Measurements from ENCODE around the gene SCNN1A.

SCNN1A gene

DNA sequence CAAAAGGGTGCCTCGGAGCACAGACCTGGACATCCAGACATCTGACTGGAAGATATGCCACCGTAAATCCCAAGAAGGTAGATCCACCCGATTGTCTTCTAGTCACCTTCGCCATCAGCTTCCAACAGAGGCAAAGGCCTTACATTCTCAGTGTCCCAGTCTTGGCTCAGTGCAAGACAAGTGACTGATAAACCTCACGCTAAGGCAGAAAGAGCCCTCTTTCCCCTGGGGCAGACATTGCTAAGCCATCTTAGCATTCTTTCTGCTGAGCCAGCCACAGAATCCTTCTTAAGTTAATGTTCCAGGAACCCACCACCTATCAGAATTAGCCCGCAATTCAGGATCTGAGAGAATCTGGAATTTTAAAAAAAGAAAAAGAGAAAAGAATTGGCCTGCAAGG, 69.2 kb downstream of the SCNN1A start:
- TF ChIP-seq, protein P1, sequence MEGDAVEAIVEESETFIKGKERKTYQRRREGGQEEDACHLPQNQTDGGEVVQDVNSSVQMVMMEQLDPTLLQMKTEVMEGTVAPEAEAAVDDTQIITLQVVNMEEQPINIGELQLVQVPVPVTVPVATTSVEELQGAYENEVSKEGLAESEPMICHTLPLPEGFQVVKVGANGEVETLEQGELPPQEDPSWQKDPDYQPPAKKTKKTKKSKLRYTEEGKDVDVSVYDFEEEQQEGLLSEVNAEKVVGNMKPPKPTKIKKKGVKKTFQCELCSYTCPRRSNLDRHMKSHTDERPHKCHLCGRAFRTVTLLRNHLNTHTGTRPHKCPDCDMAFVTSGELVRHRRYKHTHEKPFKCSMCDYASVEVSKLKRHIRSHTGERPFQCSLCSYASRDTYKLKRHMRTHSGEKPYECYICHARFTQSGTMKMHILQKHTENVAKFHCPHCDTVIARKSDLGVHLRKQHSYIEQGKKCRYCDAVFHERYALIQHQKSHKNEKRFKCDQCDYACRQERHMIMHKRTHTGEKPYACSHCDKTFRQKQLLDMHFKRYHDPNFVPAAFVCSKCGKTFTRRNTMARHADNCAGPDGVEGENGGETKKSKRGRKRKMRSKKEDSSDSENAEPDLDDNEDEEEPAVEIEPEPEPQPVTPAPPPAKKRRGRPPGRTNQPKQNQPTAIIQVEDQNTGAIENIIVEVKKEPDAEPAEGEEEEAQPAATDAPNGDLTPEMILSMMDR (IDR thresholded peaks at IDR 0.05; ENCODE audit: control extremely low read depth, extremely low read depth, low read depth, missing control alignments) = no peak
- no peak for DNase-seq (ENCODE audit: extremely low spot score)
- POLR2A ChIA-PET = no interaction called here
- CTCF ChIA-PET = interaction anchor here (0.6 to 1.0 kb wide), 2 partner anchors 8 to 14 kb away, joined by 3 read pairs; no protein-coding TSS in a partner anchor

DNA sequence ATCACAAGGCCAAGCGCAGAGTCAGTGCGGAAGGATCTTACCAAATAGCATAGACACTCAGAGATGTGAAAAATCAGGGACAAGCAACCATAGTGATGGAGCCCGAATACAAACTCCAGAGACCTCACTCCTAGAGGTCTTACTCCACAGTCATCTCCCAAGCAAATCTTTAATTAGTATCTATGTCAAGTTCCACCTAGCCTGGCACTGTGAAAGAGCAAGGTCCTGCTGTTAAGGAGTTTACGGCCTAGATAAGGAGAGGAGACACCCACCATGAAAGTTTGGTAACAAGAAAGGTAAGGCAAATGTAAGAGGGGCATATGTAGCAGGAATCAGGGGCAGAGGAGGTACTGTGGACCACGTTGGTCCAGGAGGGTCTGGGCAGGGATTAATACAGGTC, 72.3 kb downstream of the SCNN1A start:
- ChIA-PET CTCF (interaction anchor here (1.3 to 2.9 kb wide), 2 partner anchors 10 to 25 kb away, joined by 4 to 8 read pairs; no protein-coding TSS in a partner anchor), POLR2A (interaction anchor here (0.8 kb wide), 1 partner anchor 167 kb away, joined by 5 read pairs; the partner anchor contains the start of gene VAMP1)
- no peak for DNase-seq (ENCODE audit: extremely low spot score)
- TF ChIP-seq, protein P1 (IDR thresholded peaks at IDR 0.05; ENCODE audit: control extremely low read depth, extremely low read depth, low read depth, missing control alignments) = no peak

DNA sequence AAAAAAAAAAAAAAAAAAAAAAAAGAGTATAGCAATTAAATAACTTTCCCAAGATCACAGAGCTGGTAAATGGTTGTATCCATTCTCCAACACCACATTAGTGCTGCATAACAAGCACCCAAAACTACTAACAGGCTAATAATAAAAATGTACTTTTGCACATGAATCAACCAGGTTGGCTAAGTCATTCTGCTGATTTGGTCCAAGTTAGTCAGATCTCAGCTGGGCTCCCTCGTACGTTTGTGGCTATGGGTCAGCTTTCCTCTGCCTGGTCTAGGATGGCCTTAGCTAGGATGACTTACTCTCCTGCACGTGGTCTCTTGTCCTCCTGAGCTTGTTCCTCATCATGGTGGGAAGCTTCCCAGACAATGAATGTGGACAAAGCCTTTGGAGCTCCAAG, 72.7 kb downstream of the SCNN1A start:
- TF ChIP-seq, protein P1 (IDR thresholded peaks at IDR 0.05; ENCODE audit: control extremely low read depth, extremely low read depth, low read depth, missing control alignments) = no peak
- no peak for DNase-seq (ENCODE audit: extremely low spot score)
- CTCF ChIA-PET = interaction anchor here (1.3 to 2.9 kb wide), 3 partner anchors 10 to 107 kb away, joined by 4 to 8 read pairs (median 5); no protein-coding TSS in a partner anchor
- POLR2A ChIA-PET = interaction anchor here (0.8 kb wide), 1 partner anchor 168 kb away, joined by 5 read pairs; the partner anchor contains the start of gene VAMP1

DNA sequence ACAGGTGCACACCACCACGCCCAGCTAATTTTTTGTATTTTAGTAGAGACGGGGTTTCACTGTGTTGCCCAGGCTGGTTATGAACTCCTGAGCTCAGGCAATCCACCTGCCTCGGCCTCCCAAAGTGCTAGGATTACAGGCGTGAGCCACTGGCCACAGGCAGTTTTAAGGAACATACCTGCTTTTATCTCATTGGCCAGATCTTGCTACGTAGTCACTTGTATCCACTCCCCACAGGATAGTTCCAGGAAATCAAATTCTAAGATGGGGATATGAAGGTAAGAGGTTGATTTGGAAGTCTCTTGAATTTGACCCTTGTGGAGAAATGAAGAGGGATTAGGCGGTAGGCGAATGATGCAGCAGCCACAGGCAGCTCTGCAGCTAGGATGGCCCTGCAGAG, 73.6 kb downstream of the SCNN1A start:
- no peak for DNase-seq (ENCODE audit: extremely low spot score)
- CTCF ChIA-PET = interaction anchor here (1.3 to 2.9 kb wide), 2 partner anchors 23 to 106 kb away, joined by 5 to 8 read pairs; no protein-coding TSS in a partner anchor
- TF ChIP-seq, protein P1 (IDR thresholded peaks at IDR 0.05; ENCODE audit: control extremely low read depth, extremely low read depth, low read depth, missing control alignments) = no peak
- POLR2A ChIA-PET = no interaction called here

DNA sequence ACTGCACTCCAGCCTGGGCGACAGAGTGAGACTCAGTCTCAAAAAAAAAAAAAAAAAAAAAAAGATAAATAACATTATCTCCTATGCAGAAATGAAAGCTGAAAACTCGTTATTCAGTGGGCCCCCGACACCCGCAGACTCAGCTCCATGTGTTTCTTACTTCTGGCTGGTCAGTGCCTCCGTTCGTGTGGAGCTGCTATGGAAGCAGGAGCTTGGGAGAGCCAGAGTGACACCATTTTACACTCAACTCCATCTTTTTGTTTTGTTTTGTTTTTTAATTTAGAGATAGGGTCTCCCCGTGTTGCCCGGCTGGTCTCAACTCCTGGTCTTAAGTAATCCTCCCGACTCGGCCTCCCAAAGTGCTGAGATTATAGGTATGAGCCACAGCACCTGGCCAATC, 78.2 kb downstream of the SCNN1A start:
- TF ChIP-seq, protein P1 (IDR thresholded peaks at IDR 0.05; ENCODE audit: control extremely low read depth, extremely low read depth, low read depth, missing control alignments) = no peak
- ChIA-PET CTCF (interaction anchor here (0.9 to 3.0 kb wide), 4 partner anchors 10 to 309 kb away, joined by 3 to 14 read pairs (median 6); no protein-coding TSS in a partner anchor), POLR2A (interaction anchor here (0.5 kb wide), 1 partner anchor 240 kb away, joined by 4 read pairs; no protein-coding TSS in a partner anchor)
- no peak for DNase-seq (ENCODE audit: extremely low spot score)

All from GM10248 (cell line).